OCI-LY3 (cell line): ENCODE data around the gene CTDSP1.

Experiments
- H2AFZ ChIP-seq: fragments of 200-600, 300-600 bp; shearing (Covaris generic); 2 replicates; pipeline ENCODE4 v1.6.0; 2014; ENCODE audit warnings: antibody characterized with exemption, low read depth, low read length
- H3K27ac ChIP-seq: fragments of 200-600, 300-600 bp; sonication (generic); 2 replicates; pipeline ENCODE4 v1.5.1; 2014; ENCODE audit warnings: mild to moderate bottlenecking, low read length, moderate library complexity, mixed read lengths
- H3K27me3 ChIP-seq: fragments of 200-600, 300-600 bp; sonication (generic); 2 replicates; pipeline ENCODE4 v1.6.1; 2014; ENCODE audit warnings: low read depth, low read length, mixed read lengths
- H3K36me3 ChIP-seq: fragments of 200-600, 300-600 bp; sonication (generic); replicated peaks from 2 replicates; pipeline ENCODE3; 2014; ENCODE audit warnings: low read depth, low read length, mixed read lengths
- H3K4me1 ChIP-seq: fragments of 300-600, 200-600 bp; sonication (generic); 2 replicates; pipeline ENCODE4 v1.6.1; 2014; ENCODE audit warnings: low read length, mixed read lengths
- H3K4me2 ChIP-seq: fragments of 200-600, 300-600 bp; sonication (generic); 2 replicates; pipeline ENCODE4 v1.6.1; 2014; ENCODE audit warnings: low read length, mixed read lengths
- H3K4me3 ChIP-seq: fragments of 300-600, 200-600 bp; sonication (generic); 2 replicates; pipeline ENCODE4 v1.5.1; 2014; ENCODE audit warnings: antibody characterized with exemption, mild to moderate bottlenecking, low read length, moderate library complexity
- H3K79me2 ChIP-seq: fragments of 300-600, 200-600 bp; shearing (Covaris generic); 2 replicates; pipeline ENCODE4 v1.6.1; 2014; ENCODE audit warnings: mild to moderate bottlenecking, low read length, mixed read lengths
- H3K9ac ChIP-seq: fragments of 300-600, 200-600 bp; shearing (Covaris generic); 2 replicates; pipeline ENCODE4 v1.6.0; 2014; ENCODE audit warnings: mild to moderate bottlenecking, low read length, moderate library complexity
- H3K9me3 ChIP-seq: fragments of 200-600, 300-600 bp; shearing (Covaris generic); 2 replicates; pipeline ENCODE4 v1.6.1; 2014; ENCODE audit warnings: low read length, mixed read lengths; ENCODE audit not compliant: insufficient read depth
- H4K20me1 ChIP-seq: fragments of 200-600, 300-600 bp; sonication (generic); 2 replicates; pipeline ENCODE4 v1.6.1; 2016; ENCODE audit warnings: low read length, mixed read lengths; ENCODE audit not compliant: insufficient read depth
- EZH2phosphoT487 ChIP-seq: fragments of 200-600 bp; shearing (Covaris generic); IDR thresholded peaks from 2 replicates; pipeline ENCODE4 v1.6.1; 2018; ENCODE audit warnings: antibody characterized with exemption, mixed run types, low read depth
- TF ChIP-seq, protein P1 (sequence below): fragments of 200-600, 300-600 bp; sonication (generic); IDR thresholded peaks from 2 replicates; pipeline ENCODE4 v1.5.1; 2014; ENCODE audit warnings: antibody characterized with exemption, low read length, low read depth

CTDSP1 gene

DNA sequence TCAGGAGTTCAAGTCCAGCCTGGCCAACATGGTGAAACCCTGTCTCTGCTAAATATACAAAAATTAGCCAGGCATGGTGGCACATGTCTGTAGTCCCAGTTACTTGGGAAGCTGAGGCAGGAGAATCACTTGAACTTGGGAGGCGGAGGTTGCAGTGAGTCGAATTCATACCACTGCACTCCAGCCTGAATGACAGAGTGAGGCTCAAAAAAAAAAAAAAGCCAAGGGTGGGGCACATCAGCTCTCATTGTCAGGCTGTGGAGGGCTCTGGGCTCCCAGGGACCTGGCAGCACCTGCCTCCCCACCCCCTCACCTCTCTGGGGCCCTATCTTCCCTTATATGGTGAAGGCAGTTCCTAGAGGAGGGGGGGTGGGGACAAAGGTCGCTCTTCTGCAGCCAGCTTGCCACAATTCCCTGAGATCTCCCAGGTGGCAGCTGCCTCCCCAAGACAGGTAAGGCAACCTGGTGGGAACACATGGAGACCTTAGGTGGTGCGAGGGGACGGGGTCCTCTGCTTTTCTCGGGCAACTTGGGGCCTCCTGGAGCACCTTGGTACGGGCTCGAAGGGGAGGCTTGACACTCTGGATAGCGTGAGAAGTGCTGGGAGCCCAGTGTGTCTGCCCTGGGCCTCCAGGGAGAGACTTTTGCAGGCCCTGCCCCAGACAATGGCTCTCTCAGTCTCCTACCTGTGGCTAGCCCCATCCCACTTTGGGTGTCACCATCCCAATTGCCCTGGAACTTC is 19.2 kb downstream of the CTDSP1 start, which contains the start of gene VIL1:
TSS of gene VIL1 (plus strand) at position 407 of the 742 bp plus-strand sequence. CDS start 4,656 bp downstream, outside the sequence.
- Histone ChIP-seq H3K9me3 (no peaks in the 10 kb centered on the region), H2AFZ (no peak within 1 kb of the TSS)
- TF ChIP-seq, protein P1, sequence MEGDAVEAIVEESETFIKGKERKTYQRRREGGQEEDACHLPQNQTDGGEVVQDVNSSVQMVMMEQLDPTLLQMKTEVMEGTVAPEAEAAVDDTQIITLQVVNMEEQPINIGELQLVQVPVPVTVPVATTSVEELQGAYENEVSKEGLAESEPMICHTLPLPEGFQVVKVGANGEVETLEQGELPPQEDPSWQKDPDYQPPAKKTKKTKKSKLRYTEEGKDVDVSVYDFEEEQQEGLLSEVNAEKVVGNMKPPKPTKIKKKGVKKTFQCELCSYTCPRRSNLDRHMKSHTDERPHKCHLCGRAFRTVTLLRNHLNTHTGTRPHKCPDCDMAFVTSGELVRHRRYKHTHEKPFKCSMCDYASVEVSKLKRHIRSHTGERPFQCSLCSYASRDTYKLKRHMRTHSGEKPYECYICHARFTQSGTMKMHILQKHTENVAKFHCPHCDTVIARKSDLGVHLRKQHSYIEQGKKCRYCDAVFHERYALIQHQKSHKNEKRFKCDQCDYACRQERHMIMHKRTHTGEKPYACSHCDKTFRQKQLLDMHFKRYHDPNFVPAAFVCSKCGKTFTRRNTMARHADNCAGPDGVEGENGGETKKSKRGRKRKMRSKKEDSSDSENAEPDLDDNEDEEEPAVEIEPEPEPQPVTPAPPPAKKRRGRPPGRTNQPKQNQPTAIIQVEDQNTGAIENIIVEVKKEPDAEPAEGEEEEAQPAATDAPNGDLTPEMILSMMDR, result no peak
- TF ChIP-seq EZH2phosphoT487, result no peak

DNA sequence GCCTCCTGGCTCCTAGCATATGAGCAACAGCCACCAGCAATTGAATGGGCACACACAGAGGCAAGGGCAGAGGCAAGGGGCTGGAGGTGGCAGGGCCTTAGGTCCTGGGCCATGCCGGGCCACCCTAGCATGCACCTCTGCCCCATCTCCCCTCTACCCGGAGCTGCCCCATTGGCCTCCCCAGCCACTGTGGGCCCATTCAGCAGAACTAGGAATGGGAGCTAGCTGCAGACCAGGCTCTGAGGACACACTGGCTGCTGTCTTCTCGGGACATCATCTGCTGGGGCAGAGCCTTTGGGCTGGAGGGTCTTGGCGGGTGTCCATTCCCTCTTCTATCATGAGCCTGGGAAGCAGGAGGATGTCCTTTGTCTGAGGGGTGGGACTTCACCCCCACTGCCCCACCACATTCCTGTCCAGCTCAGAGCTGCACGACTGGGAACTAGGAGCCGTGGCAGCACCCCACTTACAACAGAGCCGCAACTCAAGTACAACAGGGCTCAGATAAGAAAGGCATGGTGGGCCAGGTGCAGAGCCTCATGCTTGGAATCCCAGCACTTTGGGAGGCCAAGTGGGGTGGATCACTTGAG is 20.1 kb downstream of the CTDSP1 start:
- no peaks in the 10 kb centered on the region for H3K9me3 ChIP-seq
- H3K27me3 ChIP-seq, result no peaks in the 10 kb centered on the region
- no peaks in the 10 kb centered on the region for H4K20me1 ChIP-seq
- H3K27ac ChIP-seq, result no peak overlapping the region
- H3K4me2 ChIP-seq, result no peak overlapping the region
- no peaks in the 10 kb centered on the region for H3K79me2 ChIP-seq
- H3K36me3 ChIP-seq, result no peaks in the 10 kb centered on the region
- no peak overlapping the region for H2AFZ ChIP-seq
- H3K4me1 ChIP-seq, result no peaks in the 10 kb centered on the region
- H3K4me3 ChIP-seq, result no peak overlapping the region
- TF ChIP-seq EZH2phosphoT487, result no peak
- TF ChIP-seq, protein P1, result no peak
- H3K9ac ChIP-seq, result no peak overlapping the region

More for the DNA sequence above, 19.2 kb downstream of the CTDSP1 start, which contains the start of gene VIL1:
- Histone ChIP-seq H3K4me2 (no peak within 1 kb of the TSS), H3K9ac (no peak within 1 kb of the TSS), H4K20me1 (no peaks in the 10 kb centered on the region), H3K27ac (no peak within 1 kb of the TSS), H3K36me3 (no peaks in the 10 kb centered on the region), H3K27me3 (no peaks in the 10 kb centered on the region), H3K4me3 (no peak within 1 kb of the TSS), H3K79me2 (no peaks in the 10 kb centered on the region), H3K4me1 (no peaks in the 10 kb centered on the region)

DNA sequence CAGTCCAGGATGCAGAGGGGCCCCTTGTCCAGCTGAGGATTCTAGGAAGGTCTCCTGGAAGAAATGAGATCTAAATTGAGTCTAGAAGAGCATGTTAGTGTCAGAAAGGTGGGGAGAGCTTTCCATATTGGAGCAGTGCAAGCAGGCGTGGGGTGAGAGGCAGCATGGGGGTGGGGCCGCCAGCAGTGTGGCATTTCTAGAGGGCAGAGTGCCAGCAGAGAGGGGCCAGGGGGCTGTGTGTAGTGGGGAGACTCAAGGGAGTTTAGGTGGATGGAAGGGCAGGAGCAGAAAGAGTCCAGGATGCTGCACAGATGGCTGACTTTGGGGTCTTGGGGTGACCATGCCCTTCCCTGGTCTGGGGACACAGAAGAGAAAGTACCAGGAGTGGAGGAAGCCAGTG is 21.4 kb downstream of the CTDSP1 start:
- Histone ChIP-seq H3K4me1 (no peaks in the 10 kb centered on the region), H3K4me2 (no peak overlapping the region)
- no peak for TF ChIP-seq EZH2phosphoT487
- TF ChIP-seq, protein P1, result no peak

DNA sequence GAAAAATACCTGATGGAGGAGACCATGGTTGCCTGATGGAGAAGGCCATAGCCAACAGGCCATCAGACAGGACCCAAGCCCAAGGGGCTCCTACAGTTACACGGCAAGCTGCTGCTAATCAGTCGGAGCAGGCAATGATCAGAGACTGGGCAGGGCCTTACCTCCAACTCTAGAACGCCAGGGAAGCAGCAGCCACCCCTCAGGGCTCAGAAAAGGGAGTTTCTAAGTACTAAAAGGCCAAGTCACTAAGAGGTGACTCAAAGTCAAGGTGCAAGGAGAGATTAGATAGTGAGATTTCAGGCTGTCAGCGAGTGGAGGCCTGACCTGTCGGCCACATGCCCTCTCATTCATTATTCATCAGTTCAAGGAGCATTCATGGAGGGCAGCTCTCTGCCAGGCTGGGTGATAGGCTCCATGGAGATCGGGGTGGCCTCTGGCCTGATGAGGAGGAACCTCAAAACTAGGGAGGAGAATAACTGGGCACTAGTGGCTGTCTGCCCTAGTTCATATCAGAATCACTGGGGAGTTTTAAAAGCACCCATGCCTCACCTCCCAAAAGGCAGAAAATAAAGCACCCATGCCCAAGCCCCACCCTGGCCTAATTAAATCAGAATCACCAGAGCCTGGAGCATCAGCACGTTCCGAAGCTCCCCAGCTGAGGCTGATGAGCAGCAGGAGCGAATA is 22.9 kb downstream of the CTDSP1 start:
- no peak overlapping the region for H3K4me3 ChIP-seq
- H3K4me1 ChIP-seq, result no peaks in the 10 kb centered on the region
- no peak overlapping the region for H3K4me2 ChIP-seq
- no peaks in the 10 kb centered on the region for H3K27me3 ChIP-seq
- no peaks in the 10 kb centered on the region for H4K20me1 ChIP-seq
- H3K27ac ChIP-seq, result no peak overlapping the region
- no peaks in the 10 kb centered on the region for H3K36me3 ChIP-seq
- TF ChIP-seq, protein P1, result no peak
- no peak for TF ChIP-seq EZH2phosphoT487
- H3K79me2 ChIP-seq, result no peaks in the 10 kb centered on the region
- H3K9ac ChIP-seq, result no peak overlapping the region
- no peaks in the 10 kb centered on the region for H3K9me3 ChIP-seq
- no peak overlapping the region for H2AFZ ChIP-seq

More for the DNA sequence above, 21.4 kb downstream of the CTDSP1 start:
- Histone ChIP-seq H3K9ac (no peak overlapping the region), H3K27ac (no peak overlapping the region), H3K36me3 (no peaks in the 10 kb centered on the region), H3K4me3 (no peak overlapping the region), H3K79me2 (no peaks in the 10 kb centered on the region), H3K9me3 (no peaks in the 10 kb centered on the region), H4K20me1 (no peaks in the 10 kb centered on the region), H2AFZ (no peak overlapping the region), H3K27me3 (no peaks in the 10 kb centered on the region)
